ENCODE data around the gene ABCB9. TPM values are rescaled to one million over a fixed set of nuclear protein-coding genes. Genes with fewer than 3 reads are reported as not detected.

ABCB9 gene
- total RNA-seq, 1 donor, result 12.1 TPM

DNA sequence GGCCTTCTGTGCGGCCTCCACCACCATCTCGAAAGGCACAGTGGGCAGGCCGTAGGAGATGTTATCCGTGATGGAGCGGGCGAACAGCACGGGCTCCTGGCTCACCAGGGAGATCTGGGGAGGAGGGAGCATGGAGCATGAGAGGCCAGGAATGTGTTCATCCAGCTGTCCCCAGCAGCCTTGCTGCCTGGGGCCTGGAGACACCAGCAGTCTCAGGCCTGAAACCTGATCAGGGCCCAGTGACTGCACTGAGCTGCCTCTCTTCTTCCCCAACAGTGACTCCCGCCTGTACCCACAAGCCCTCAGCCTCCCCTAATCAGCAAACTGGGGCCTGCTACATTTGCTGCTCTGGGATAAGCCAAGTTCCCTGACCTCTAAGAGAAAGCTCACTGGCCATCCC, 30.9 kb downstream of the ABCB9 start:
- no peak overlapping the region for H3K4me3 ChIP-seq (ENCODE audit: low read depth, low read length)
- DNase-seq (ENCODE audit: low read depth), result no peak
- TF ChIP-seq, protein P1, sequence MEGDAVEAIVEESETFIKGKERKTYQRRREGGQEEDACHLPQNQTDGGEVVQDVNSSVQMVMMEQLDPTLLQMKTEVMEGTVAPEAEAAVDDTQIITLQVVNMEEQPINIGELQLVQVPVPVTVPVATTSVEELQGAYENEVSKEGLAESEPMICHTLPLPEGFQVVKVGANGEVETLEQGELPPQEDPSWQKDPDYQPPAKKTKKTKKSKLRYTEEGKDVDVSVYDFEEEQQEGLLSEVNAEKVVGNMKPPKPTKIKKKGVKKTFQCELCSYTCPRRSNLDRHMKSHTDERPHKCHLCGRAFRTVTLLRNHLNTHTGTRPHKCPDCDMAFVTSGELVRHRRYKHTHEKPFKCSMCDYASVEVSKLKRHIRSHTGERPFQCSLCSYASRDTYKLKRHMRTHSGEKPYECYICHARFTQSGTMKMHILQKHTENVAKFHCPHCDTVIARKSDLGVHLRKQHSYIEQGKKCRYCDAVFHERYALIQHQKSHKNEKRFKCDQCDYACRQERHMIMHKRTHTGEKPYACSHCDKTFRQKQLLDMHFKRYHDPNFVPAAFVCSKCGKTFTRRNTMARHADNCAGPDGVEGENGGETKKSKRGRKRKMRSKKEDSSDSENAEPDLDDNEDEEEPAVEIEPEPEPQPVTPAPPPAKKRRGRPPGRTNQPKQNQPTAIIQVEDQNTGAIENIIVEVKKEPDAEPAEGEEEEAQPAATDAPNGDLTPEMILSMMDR (IDR thresholded peaks at IDR 0.05; ENCODE audit: insufficient read depth, low read depth, low read length), result no peak

DNA sequence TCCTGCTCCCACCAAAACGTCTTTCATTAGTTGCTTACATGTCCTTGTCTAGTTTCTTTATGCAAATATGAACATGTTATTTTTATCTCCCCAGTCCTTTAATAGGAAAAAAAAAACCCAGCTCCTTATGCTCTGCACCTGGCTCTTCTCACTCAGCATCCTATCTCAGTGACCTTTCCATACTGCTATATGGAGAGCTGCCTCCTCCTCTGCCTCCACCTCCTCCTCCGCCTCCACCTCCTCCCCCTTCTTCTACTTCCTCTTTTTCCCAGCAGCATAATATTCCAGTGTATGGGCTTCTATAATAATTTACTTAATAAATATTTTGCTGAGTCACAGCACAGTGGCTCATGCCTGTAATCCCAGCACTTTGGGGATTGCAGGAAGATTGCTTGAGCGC, 31.5 kb downstream of the ABCB9 start:
- TF ChIP-seq, protein P1 (IDR thresholded peaks at IDR 0.05; ENCODE audit: insufficient read depth, low read depth, low read length), result no peak
- H3K4me3 ChIP-seq (ENCODE audit: low read depth, low read length), result no peak overlapping the region
- no peak for DNase-seq (ENCODE audit: low read depth)

DNA sequence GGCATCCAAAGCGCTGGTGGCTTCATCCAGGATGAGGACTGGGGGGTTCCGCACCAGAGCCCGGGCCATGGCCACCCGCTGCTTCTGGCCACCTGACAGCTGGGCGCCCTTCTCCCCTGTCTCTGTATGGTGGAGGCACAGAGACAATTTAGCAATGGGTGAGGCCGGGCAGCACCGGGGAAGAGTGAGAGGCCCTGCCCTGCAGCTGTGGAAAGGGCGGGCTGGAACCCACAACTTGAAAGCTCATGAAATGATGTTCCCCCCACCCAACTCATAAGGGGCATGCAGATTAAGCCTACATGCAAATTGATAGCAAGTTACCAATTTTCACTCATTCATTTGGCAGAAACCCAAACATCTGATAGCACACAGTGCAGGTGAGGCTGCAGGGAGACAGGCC, 34.1 kb downstream of the ABCB9 start:
- DNase-seq (ENCODE audit: low read depth), result no peak
- no peak overlapping the region for H3K4me3 ChIP-seq (ENCODE audit: low read depth, low read length)
- TF ChIP-seq, protein P1 (IDR thresholded peaks at IDR 0.05; ENCODE audit: insufficient read depth, low read depth, low read length), result no peak

DNA sequence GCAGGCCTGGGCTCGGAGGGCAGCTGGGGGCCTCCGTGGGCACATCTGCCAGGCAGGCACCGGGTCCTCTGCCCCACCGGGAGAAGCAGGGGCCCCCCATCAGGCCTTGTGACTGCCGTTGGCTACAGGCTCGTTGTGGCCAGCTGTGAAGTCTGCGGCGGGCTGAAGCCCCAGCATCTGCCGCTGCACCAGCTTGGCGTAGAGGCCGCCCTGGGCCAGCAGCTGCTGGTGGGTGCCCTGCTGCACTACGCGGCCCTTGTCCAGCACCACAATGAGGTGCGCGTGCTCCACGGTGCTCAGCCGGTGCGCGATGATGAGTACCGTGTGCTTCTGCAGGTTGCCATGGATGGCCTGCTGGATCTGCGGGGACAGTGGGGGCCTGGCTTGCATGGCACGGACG, 36.5 kb downstream of the ABCB9 start:
- DNase-seq (ENCODE audit: low read depth), result no peak
- H3K4me3 ChIP-seq (ENCODE audit: low read depth, low read length), result no peak overlapping the region
- TF ChIP-seq, protein P1 (IDR thresholded peaks at IDR 0.05; ENCODE audit: insufficient read depth, low read depth, low read length), result no peak

DNA sequence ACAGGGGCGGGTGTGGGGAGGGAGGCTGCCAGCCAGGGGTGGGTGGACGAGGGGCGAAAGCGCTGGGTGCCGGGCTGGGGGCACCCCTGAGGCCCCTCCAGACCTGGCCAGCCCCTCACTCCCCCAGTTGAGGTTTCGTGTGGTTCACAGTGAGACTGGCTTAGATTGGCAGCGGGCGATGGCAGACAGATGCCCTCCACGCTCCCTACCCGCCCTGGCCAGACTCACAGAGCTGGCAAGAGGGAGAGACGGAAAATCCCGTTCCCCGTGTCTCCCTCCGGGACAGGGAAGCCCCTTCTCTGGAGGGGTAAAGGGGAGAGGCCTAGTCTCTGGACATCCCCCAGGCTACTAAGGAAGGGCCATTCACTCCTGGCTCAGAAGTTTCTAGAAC, 37.1 kb downstream of the ABCB9 start:
- no peak overlapping the region for H3K4me3 ChIP-seq (ENCODE audit: low read depth, low read length)
- DNase-seq (ENCODE audit: low read depth), result no peak
- TF ChIP-seq, protein P1 (IDR thresholded peaks at IDR 0.05; ENCODE audit: insufficient read depth, low read depth, low read length), result no peak

DNA sequence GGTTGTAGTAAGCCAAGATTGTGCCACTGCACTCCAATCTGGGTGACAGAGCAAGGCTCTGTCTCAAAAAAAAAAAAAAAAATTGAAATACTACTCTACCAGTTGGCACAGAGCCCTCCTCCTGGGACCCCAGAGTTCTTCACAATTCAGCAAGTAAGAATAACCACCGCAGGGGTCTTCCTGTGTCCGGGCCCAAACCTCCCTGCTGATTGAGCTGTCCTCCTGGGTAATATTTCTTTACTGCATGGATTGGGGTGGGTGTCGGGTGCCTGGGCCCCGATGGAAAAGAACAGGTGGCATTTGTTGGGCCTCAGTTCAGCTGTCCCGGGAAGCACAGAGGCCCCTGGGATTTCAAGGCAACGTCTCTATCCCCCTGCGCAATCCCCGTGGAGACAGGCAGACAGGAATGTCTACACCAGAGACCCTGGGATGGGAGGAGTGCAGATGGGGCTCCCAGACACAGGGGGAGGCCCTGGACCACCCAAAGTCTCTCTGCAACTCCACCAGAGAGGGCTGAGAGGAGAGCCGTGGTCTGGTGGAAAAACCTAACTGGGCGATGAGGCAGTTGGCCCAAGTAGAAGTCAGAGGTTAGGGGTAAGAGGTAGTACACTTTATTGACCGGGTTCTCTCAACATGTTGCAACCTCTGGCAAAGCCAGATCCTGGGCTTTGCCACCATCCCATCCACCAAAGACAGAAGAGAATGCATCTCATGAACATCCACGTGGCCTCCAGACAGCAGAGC, 37.7 kb downstream of the ABCB9 start:
- H3K4me3 ChIP-seq (ENCODE audit: low read depth, low read length), result no peak overlapping the region
- TF ChIP-seq, protein P1 (IDR thresholded peaks at IDR 0.05; ENCODE audit: insufficient read depth, low read depth, low read length), result no peak
- DNase-seq (ENCODE audit: low read depth), result no peak
